HG02588 (cell line): Measurements from ENCODE around the gene ANKRD13A.
"Not testable (repeated sequence)": the region's sequence is repeated elsewhere in the genome, so short reads cannot be mapped to it uniquely, and the experiment has no call there.

Source experiments
- ATAC-seq: cut with Tn5 transposase; IDR thresholded peaks from one replicate; pipeline ENCODE4 v1.9.1; 2021; ENCODE audit warnings: mild to moderate bottlenecking, moderate library complexity; ENCODE audit not compliant: unreplicated experiment

The ANKRD13A gene

GRCh38 chr12:110074089-110074488, 74.9 kb downstream of the ANKRD13A start:
- no peak for ATAC-seq

GRCh38 chr12:110075880-110076279, 76.7 kb downstream of the ANKRD13A start:
- no peak for ATAC-seq

- ATAC-seq = no peak
Measured at GRCh38 chr12:110077800-110078199, 78.6 kb downstream of the ANKRD13A start.

GRCh38 chr12:110079477-110080400, 80.5 kb downstream of the ANKRD13A start:
- ATAC-seq = peak; percentile 73

GRCh38 chr12:110080410-110080809, 81.2 kb downstream of the ANKRD13A start:
- no peak for ATAC-seq

GRCh38 chr12:110084314-110085015, 85.2 kb downstream of the ANKRD13A start:
- no peak for ATAC-seq

GRCh38 chr12:110088216-110088615, 89.0 kb downstream of the ANKRD13A start:
- not testable (repeated sequence) for ATAC-seq

GRCh38 chr12:110088936-110089335, 89.7 kb downstream of the ANKRD13A start:
- no peak for ATAC-seq
